AG04449 (cell line): ENCODE data around the gene CCDC92.

Experiments
- CTCF ChIA-PET: fragments of 350-600 bp; formaldehyde crosslinking; extraction: SDS; loops from one replicate; lab custom pipeline; 2021; ENCODE audit warnings: antibody characterized with exemption; lab: Yijun Ruan, JAX
- POLR2A ChIA-PET: fragments of 400-600, 350-600 bp; formaldehyde crosslinking; extraction: SDS; loops from one replicate; lab custom pipeline; 2020; ENCODE audit warnings: antibody characterized with exemption, inconsistent platforms; lab: Yijun Ruan, JAX
- DNase-seq: peaks from one replicate; pipeline ENCODE4 v3.0.0-alpha.2; 2010; ENCODE audit warnings: low read depth, low spot score
- H3K4me3 ChIP-seq: 2 replicates; pipeline ENCODE4 v1.5.1; 2011; ENCODE audit warnings: low read depth, mild to moderate bottlenecking, control low read depth, low read length
- CTCF ChIP-seq: IDR thresholded peaks from one replicate; pipeline ENCODE4 v1.5.1; 2011; ENCODE audit warnings: mild to moderate bottlenecking, moderate library complexity, low read length, control low read depth, inconsistent platforms; ENCODE audit not compliant: insufficient read depth; ENCODE audit errors: missing control alignments

Gene CCDC92

GRCh38 chr12:123972457-123973401 is at the start of gene CCDC92, which contains the start of gene ZNF664:
Gene CCDC92, minus strand, starts transcription at chr12:123972831. Its CDS starts 28,526 bp downstream, at chr12:123944305.
Gene ZNF664, plus strand, starts transcription at chr12:123973215. Its CDS starts 38,930 bp downstream, at chr12:124012145.
- peak within 1 kb of the TSS; percentile 75 for H3K4me3 ChIP-seq
- CTCF ChIA-PET, result interaction anchor here (1.1 to 1.5 kb wide), 2 partner anchors 14 to 23 kb away, joined by 3 read pairs; no protein-coding TSS in a partner anchor
- no peak for DNase-seq
- POLR2A ChIA-PET, result interaction anchor here (0.6 to 1.2 kb wide), 3 partner anchors 10 to 30 kb away, joined by 3 to 5 read pairs (median 3); no protein-coding TSS in a partner anchor
- peak; percentile 64 for TF ChIP-seq CTCF

GRCh38 chr12:124022161-124022560 is 49.5 kb upstream of the CCDC92 start:
- H3K4me3 ChIP-seq, result no peak overlapping the region
- TF ChIP-seq CTCF, result no peak
- ChIA-PET CTCF (interaction anchor here (1.4 kb wide), 1 partner anchor 11 kb away, joined by 5 read pairs; no protein-coding TSS in a partner anchor), POLR2A (no interaction called here)
- DNase-seq, result no peak

- no peak overlapping the region for H3K4me3 ChIP-seq
- no peak for DNase-seq
- no peak for TF ChIP-seq CTCF
- ChIA-PET POLR2A (no interaction called here), CTCF (interaction anchor here (2.9 kb wide), 1 partner anchor 11 kb away, joined by 21 read pairs; no protein-coding TSS in a partner anchor)
Measured at GRCh38 chr12:124021007-124021406, 48.4 kb upstream of the CCDC92 start.

DNA sequence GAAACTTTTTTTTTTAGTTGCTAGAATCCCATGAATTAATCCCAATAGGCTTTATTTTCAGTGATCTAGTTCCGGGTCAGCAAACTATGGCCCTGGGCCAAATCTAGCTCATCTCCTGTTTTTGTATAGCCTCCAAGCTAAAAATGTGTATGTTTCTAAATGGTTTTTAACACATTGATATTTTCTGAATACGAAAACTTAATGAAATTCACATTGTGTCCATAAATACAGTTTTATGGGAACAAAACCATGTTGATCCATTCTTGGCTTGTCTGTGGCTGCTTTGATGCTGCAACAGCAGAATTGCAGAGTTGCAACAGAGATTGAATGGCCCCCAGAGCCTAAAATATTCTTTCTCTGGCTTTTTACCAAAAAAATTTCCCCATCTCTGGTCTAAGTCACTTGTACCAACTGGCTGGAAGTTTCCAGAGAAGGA is 47.9 kb upstream of the CCDC92 start:
- CTCF ChIA-PET, result interaction anchor here (0.9 to 2.9 kb wide), 3 partner anchors 11 to 36 kb away, joined by 3 to 21 read pairs (median 4); no protein-coding TSS in a partner anchor
- POLR2A ChIA-PET, result no interaction called here
- no peak overlapping the region for H3K4me3 ChIP-seq
- no peak for DNase-seq
- no peak for TF ChIP-seq CTCF

GRCh38 chr12:124019115-124019514 is 46.5 kb upstream of the CCDC92 start:
- H3K4me3 ChIP-seq, result no peak overlapping the region
- ChIA-PET CTCF (interaction anchor here (0.7 to 2.9 kb wide), 3 partner anchors 9 to 747 kb away, joined by 3 to 21 read pairs (median 3); no protein-coding TSS in a partner anchor), POLR2A (no interaction called here)
- DNase-seq, result no peak
- TF ChIP-seq CTCF, result no peak
